Hematopoietic multipotent progenitor cell treated with erythropoietin and hydrocortisone succinate and interleukin-3 and kit ligand, for 4 days (in vitro differentiated cells): ENCODE results near the gene ZNF366.
A peak's percentile ranks its signal among the peaks of the same experiment; 100 is the strongest.
"Not testable (repeated sequence)": the region's sequence is repeated elsewhere in the genome, so short reads cannot be mapped to it uniquely, and the experiment has no call there.

Experiments
- DNase-seq: peaks from one replicate; pipeline ENCODE4 v3.0.0-alpha.2; 2015

Gene ZNF366

GRCh38 chr5:72436796-72437471 lies 70.3 kb downstream of the ZNF366 start:
- peak; percentile 40 for DNase-seq

- no peak for DNase-seq
These were observed 72.3 kb downstream of the ZNF366 start for GRCh38 chr5:72434781-72435437.

- DNase-seq, result no peak
These were observed 73.0 kb downstream of the ZNF366 start for GRCh38 chr5:72434056-72434780.

GRCh38 chr5:72433522-72433921 lies 73.7 kb downstream of the ZNF366 start:
- peak; percentile 18 for DNase-seq

- no peak for DNase-seq
These were observed 78.5 kb downstream of the ZNF366 start for GRCh38 chr5:72428669-72429068.

- no peak for DNase-seq
These were observed 79.4 kb downstream of the ZNF366 start for GRCh38 chr5:72427488-72428437.

GRCh38 chr5:72427016-72427415 lies 80.2 kb downstream of the ZNF366 start:
- no peak for DNase-seq

- no peak for DNase-seq
These were observed 81.2 kb downstream of the ZNF366 start for GRCh38 chr5:72426019-72426418.

GRCh38 chr5:72418271-72418670 lies 88.9 kb downstream of the ZNF366 start:
- no peak for DNase-seq

GRCh38 chr5:72417333-72418062 lies 89.7 kb downstream of the ZNF366 start:
- DNase-seq, result no peak

GRCh38 chr5:72415616-72416325 lies 91.4 kb downstream of the ZNF366 start:
- no peak for DNase-seq

- DNase-seq, result no peak
These were observed 94.7 kb downstream of the ZNF366 start for GRCh38 chr5:72412283-72413055.

GRCh38 chr5:72410688-72411295 lies 96.4 kb downstream of the ZNF366 start:
- no peak for DNase-seq

- DNase-seq, result peak; percentile 18
These were observed 98.6 kb downstream of the ZNF366 start for GRCh38 chr5:72408603-72409002.

GRCh38 chr5:72408127-72408526 lies 99.1 kb downstream of the ZNF366 start:
- DNase-seq, result no peak

- no peak for DNase-seq
These were observed 99.7 kb downstream of the ZNF366 start for GRCh38 chr5:72407541-72407940.

- no peak for DNase-seq
These were observed 100.1 kb downstream of the ZNF366 start for GRCh38 chr5:72407078-72407477.

- DNase-seq, result not testable (repeated sequence)
These were observed 102.4 kb downstream of the ZNF366 start for GRCh38 chr5:72404771-72405170.

GRCh38 chr5:72402959-72403628 lies 104.1 kb downstream of the ZNF366 start:
- peak; percentile 8 for DNase-seq
